Activated T-helper 17 cell treated with anti-CD3 and anti-CD28 coated beads, Interleukin-2, amount 50 U/mL, for 72 hours (primary cell): ENCODE data around the gene CEP295NL. TPM values are rescaled to one million over a fixed set of nuclear protein-coding genes. Genes with fewer than 3 reads are reported as not detected.

Experiments used
- ATAC-seq: fragments of 150-1000 bp; cut with Tn5 transposase; replicated peaks from 2 replicates; pipeline ENCODE4 v1.10.0; 2021; ENCODE audit warnings: mild to moderate bottlenecking, moderate library complexity
- H3K27ac Mint-ChIP-seq: one replicate; pipeline ENCODE4 v1.8.0; 2022; ENCODE audit warnings: mixed read lengths
- H3K27me3 Mint-ChIP-seq: one replicate; pipeline ENCODE4 v1.8.0; 2022; ENCODE audit warnings: mixed read lengths
- H3K36me3 Mint-ChIP-seq: one replicate; pipeline ENCODE4 v1.8.0; 2022; ENCODE audit warnings: low read depth, mild to moderate bottlenecking, mixed read lengths
- H3K4me1 Mint-ChIP-seq: one replicate; pipeline ENCODE4 v1.8.0; 2022; ENCODE audit warnings: mixed read lengths
- H3K4me3 Mint-ChIP-seq: one replicate; pipeline ENCODE4 v1.8.0; 2022; ENCODE audit warnings: mild to moderate bottlenecking, mixed read lengths
- H3K9me3 Mint-ChIP-seq: one replicate; pipeline ENCODE4 v1.8.0; 2022; ENCODE audit warnings: mixed read lengths
- total RNA-seq, 2 donors: library from RNA; stranded (reverse); gene quantifications; one replicate each; pipeline ENCODE4 v1.2.3, GENCODE V29; 2022

The CEP295NL gene
- total RNA-seq, 2 donors from 2014 or later = not detected

DNA sequence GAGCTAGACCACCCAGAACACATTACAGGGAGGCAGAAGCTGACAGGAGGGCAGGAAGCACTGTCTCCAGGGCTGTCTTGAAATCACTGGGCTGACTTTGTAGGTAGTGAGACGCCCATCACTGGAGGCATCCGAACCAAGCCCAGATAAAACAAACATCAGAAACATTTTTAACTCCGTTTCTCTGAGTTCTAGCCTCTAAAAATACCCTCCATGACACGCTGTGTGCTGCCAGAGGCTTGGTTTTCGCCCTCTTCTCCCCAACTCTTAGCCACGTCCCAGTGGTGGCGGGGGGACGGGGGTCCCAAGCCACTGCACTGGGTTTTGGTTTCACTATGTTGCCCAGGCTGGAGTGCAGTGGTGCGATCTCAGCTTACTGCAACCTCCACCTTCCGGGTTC lies 1.2 kb downstream of the CEP295NL start:
- ATAC-seq = no peak
- H3K9me3 Mint-ChIP-seq = no peaks in the 10 kb centered on the region
- H3K4me1 Mint-ChIP-seq = peaks cover 13% of the 10 kb centered on the region
- H3K36me3 Mint-ChIP-seq = no peaks in the 10 kb centered on the region
- no peaks in the 10 kb centered on the region for H3K27me3 Mint-ChIP-seq
- no peak overlapping the region for H3K4me3 Mint-ChIP-seq
- peak overlapping the region; percentile 73 for H3K27ac Mint-ChIP-seq

GRCh38 chr17:78900816-78901215 lies 2.2 kb downstream of the CEP295NL start:
- Mint-ChIP-seq H3K27ac (peak overlapping the region; percentile 73), H3K9me3 (no peaks in the 10 kb centered on the region), H3K4me3 (no peak overlapping the region), H3K36me3 (no peaks in the 10 kb centered on the region), H3K4me1 (peaks cover 13% of the 10 kb centered on the region), H3K27me3 (no peaks in the 10 kb centered on the region)
- ATAC-seq = no peak

DNA sequence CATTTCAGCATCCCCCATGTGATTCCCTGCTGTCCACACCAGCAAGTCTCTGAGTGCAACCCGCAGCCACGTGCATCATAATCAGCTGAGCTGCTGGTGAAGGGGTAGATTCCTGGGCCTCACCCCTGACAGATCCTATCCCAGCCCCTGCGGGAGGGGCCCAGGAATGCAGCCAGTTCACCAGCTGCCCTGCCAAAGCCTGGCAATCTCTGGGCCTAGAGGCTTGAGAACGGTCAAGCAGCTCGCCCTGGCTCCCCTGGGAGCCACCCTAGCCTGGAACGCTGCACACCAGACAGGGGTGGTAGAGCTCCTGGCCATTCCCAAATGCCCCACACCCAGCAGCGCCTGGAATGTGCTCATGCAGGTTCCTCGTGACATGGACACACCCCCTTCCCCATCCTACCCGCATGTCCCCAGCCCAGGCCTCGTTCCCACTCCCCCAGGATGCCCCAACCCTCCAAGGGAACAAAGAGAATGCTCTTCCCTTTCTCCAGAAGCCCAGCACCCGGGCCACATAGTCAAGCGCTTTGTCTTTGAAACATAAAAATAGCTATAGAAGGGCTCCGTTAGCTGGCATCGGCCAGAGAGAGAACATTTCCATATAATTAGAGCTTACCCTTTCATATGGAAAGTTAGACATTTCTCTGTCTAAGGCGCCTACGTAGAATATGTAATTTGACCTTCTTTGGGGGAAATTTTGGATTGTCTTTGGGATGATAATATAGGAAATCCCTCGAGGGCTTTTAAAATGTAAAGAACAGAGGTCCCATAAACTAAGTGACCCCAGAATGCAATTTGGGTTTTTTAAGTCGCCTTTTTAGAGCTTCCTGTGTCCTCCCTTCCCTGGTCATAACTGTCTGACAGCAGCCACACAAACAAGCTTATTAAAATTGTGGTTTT lies 3.4 kb downstream of the CEP295NL start:
- no peaks in the 10 kb centered on the region for H3K9me3 Mint-ChIP-seq
- H3K36me3 Mint-ChIP-seq = no peaks in the 10 kb centered on the region
- H3K27ac Mint-ChIP-seq = no peak overlapping the region
- no peak overlapping the region for H3K4me3 Mint-ChIP-seq
- H3K4me1 Mint-ChIP-seq = peaks cover 13% of the 10 kb centered on the region
- no peak for ATAC-seq
- no peaks in the 10 kb centered on the region for H3K27me3 Mint-ChIP-seq

DNA sequence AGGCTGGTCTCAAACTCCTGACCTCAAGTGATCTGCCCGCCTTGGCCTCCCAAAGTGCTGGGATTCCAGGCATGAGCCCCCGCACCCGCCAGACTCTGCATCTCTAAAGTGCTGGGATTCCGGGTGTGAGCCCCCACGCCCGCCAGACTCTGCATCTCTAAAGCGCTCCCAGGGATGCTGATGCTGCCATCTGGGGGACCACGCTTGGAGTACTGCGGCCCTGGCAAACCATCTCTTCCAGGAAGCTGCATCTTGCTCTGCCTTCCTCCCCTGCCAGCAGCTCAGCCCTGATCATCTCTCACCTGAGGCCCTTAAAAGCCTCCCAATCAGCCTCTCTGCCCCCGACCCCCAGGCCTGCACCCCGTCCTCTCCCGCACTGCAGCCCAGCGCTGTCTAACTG lies 4.1 kb downstream of the CEP295NL start:
- Mint-ChIP-seq H3K36me3 (no peaks in the 10 kb centered on the region), H3K4me3 (no peak overlapping the region), H3K9me3 (no peaks in the 10 kb centered on the region), H3K4me1 (peaks cover 13% of the 10 kb centered on the region), H3K27me3 (no peaks in the 10 kb centered on the region), H3K27ac (no peak overlapping the region)
- no peak for ATAC-seq

DNA sequence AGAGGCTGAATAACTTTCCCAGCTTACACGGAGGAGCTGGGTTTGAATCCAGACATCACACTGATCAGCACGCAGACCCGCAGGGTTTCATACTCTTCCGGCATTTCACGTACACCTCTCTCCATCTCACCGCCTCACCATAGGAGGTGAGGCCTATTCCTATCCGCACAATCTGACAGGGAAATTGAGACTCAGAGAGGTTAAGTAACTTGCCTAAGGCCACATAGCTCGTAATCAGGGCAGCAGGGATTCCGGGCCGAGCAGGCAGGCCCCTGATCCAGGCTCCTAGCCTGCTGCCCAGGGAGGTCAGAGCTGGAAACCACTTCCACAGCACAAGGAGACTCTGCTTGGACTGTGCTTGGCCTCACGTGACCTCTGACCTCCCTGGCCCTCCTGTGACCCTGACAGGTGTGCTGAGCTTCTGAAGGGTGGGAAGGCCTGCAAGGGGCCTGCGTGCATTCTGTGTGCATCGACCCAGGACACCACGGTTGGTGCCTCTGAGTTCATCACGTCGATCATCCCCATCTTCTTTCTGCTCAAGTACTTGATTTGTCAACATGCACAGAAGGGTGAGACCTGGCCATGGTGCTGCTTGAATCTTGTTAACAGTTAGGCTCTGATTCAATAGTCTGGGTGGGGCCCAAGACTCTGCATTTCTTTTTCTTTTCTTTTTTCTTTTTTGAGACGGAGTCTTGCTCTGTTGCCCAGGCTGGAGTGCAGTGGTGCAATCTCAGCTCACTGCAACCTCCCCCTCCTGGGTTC lies 4.7 kb downstream of the CEP295NL start:
- no peaks in the 10 kb centered on the region for H3K36me3 Mint-ChIP-seq
- ATAC-seq = no peak
- H3K27ac Mint-ChIP-seq = no peak overlapping the region
- H3K9me3 Mint-ChIP-seq = no peaks in the 10 kb centered on the region
- no peak overlapping the region for H3K4me3 Mint-ChIP-seq
- peaks cover 6% of the 10 kb centered on the region for H3K4me1 Mint-ChIP-seq
- no peaks in the 10 kb centered on the region for H3K27me3 Mint-ChIP-seq

- Mint-ChIP-seq H3K27me3 (no peaks in the 10 kb centered on the region), H3K9me3 (no peaks in the 10 kb centered on the region), H3K36me3 (no peaks in the 10 kb centered on the region)
These were observed 5.3 kb downstream of the CEP295NL start for GRCh38 chr17:78897664-78898047.

GRCh38 chr17:78896834-78897663 lies 6.0 kb downstream of the CEP295NL start:
- H3K36me3 Mint-ChIP-seq = no peaks in the 10 kb centered on the region
- H3K27me3 Mint-ChIP-seq = no peaks in the 10 kb centered on the region
- no peak for ATAC-seq

More at GRCh38 chr17:78897664-78898047, 5.3 kb downstream of the CEP295NL start:
- no peak overlapping the region for H3K4me3 Mint-ChIP-seq
- no peak for ATAC-seq
- no peak overlapping the region for H3K27ac Mint-ChIP-seq
- no peaks in the 10 kb centered on the region for H3K4me1 Mint-ChIP-seq

GRCh38 chr17:78896091-78896833 lies 6.7 kb downstream of the CEP295NL start:
- Mint-ChIP-seq H3K36me3 (no peaks in the 10 kb centered on the region), H3K4me1 (no peaks in the 10 kb centered on the region), H3K27ac (no peak overlapping the region), H3K4me3 (no peak overlapping the region), H3K27me3 (no peaks in the 10 kb centered on the region), H3K9me3 (no peaks in the 10 kb centered on the region)
- no peak for ATAC-seq

More at GRCh38 chr17:78896834-78897663, 6.0 kb downstream of the CEP295NL start:
- H3K9me3 Mint-ChIP-seq = no peaks in the 10 kb centered on the region
- no peaks in the 10 kb centered on the region for H3K4me1 Mint-ChIP-seq
- H3K4me3 Mint-ChIP-seq = no peak overlapping the region
- H3K27ac Mint-ChIP-seq = no peak overlapping the region

DNA sequence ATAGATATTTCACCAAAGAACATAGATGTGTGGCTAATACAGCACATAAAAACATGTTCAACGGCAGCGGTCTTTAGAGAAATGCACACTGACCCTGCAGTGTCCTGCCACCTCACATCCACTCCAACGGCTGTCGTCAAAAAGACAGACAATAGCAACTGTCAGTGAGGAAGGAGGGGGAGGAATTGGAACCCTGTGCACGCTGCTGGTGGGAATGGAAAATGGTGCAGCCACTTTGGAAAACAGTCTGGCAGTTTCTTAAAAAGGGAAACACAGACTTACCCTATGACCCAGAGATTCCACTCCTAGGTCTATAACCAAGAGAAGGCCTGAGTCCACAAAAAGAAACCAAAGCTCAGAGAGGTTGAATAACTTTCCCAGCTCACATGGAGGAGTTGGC lies 7.7 kb downstream of the CEP295NL start:
- Mint-ChIP-seq H3K4me1 (no peaks in the 10 kb centered on the region), H3K27me3 (peaks cover 5% of the 10 kb centered on the region), H3K9me3 (no peaks in the 10 kb centered on the region), H3K4me3 (no peak overlapping the region), H3K36me3 (no peaks in the 10 kb centered on the region), H3K27ac (no peak overlapping the region)
- ATAC-seq = no peak

DNA sequence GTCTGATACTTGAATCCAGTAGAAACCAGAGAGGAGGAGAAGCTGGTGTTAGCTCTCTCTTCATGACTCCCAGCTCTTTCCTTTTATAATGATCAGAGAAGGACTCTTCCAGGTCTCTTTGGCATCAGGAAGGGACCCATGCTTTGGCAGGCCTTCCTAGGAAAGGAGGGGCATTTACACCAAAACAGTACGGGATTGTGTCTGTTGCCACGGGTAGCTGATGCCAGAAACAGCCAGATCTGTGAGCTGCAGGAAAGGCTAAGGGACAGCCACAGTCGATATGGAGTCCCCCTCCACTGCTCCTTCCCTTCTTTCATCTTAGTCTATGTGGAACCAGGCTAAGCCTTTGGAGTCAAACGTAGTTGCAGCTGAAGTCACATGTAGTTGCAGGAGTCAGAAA lies 9.3 kb downstream of the CEP295NL start:
- Mint-ChIP-seq H3K9me3 (no peaks in the 10 kb centered on the region), H3K27ac (no peak overlapping the region), H3K27me3 (peaks cover 5% of the 10 kb centered on the region), H3K36me3 (no peaks in the 10 kb centered on the region), H3K4me3 (no peak overlapping the region), H3K4me1 (peaks cover 9% of the 10 kb centered on the region)
- ATAC-seq = no peak

DNA sequence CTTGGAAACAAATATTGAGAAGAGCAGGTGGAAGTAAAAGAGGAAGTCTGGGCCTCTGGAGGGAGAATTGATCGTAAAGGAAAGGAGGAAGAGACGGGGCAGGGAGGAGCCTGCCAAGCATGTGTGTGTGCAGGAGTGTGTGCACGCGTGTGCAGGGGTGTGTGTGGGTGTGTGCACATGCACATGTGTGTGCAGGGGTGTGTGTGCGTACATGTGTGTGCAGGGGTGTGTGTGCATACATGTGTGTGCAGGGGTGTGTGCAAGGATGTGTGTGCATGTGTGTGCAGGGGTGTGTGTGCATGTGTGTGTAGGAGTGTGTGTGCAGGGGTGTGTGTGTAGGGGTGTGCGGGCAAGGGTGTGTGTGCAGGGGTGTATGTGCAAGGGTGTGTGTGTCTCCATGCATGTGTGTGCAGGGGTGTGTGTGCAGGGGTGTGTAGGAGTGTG lies 10.0 kb downstream of the CEP295NL start:
- ATAC-seq = no peak

GRCh38 chr17:78892520-78892919 lies 10.5 kb downstream of the CEP295NL start:
- no peak for ATAC-seq
- Mint-ChIP-seq H3K4me1 (peaks cover 9% of the 10 kb centered on the region), H3K27me3 (peaks cover 5% of the 10 kb centered on the region), H3K4me3 (no peak overlapping the region), H3K27ac (no peak overlapping the region), H3K9me3 (no peaks in the 10 kb centered on the region), H3K36me3 (no peaks in the 10 kb centered on the region)

More for the DNA sequence above, 10.0 kb downstream of the CEP295NL start:
- peaks cover 9% of the 10 kb centered on the region for H3K4me1 Mint-ChIP-seq
- peaks cover 5% of the 10 kb centered on the region for H3K27me3 Mint-ChIP-seq
- no peak overlapping the region for H3K4me3 Mint-ChIP-seq
- no peaks in the 10 kb centered on the region for H3K9me3 Mint-ChIP-seq
- no peaks in the 10 kb centered on the region for H3K36me3 Mint-ChIP-seq
- no peak overlapping the region for H3K27ac Mint-ChIP-seq

GRCh38 chr17:78892062-78892456 lies 10.9 kb downstream of the CEP295NL start:
- no peak overlapping the region for H3K4me3 Mint-ChIP-seq
- H3K27ac Mint-ChIP-seq = no peak overlapping the region
- peaks cover 9% of the 10 kb centered on the region for H3K4me1 Mint-ChIP-seq
- no peaks in the 10 kb centered on the region for H3K36me3 Mint-ChIP-seq
- H3K27me3 Mint-ChIP-seq = peaks cover 5% of the 10 kb centered on the region
- H3K9me3 Mint-ChIP-seq = no peaks in the 10 kb centered on the region
- no peak for ATAC-seq
